Liver (tissue), 9 donors: Measurements from ENCODE around the gene HBZ. TPM values are rescaled to one million over a fixed set of nuclear protein-coding genes. Genes with fewer than 3 reads are reported as not detected.

Experiments
- DNase-seq: peaks from one replicate; pipeline ENCODE4 v3.0.0-alpha.2; 2017; ENCODE audit warnings: low spot score
- H3K27ac ChIP-seq, 2 donors: one replicate each; pipeline ENCODE4 v1.7.0; 2013; ENCODE audit warnings: inconsistent platforms in 2 of 2, low read length in 2 of 2, control low read depth in 1 of 2, low read depth in 1 of 2, mild to moderate bottlenecking in 1 of 2
- H3K27me3 ChIP-seq, 4 donors: one replicate each; pipeline versions ENCODE4 v1.6.1 to v1.7.0; 2013; ENCODE audit warnings: low read length in 3 of 4, inconsistent platforms in 1 of 4, mild to moderate bottlenecking in 1 of 4, moderate library complexity in 1 of 4; ENCODE audit not compliant: control insufficient read depth in 4 of 4, insufficient read depth in 4 of 4
- H3K36me3 ChIP-seq, 4 donors: one replicate each; pipeline versions ENCODE4 v1.6.1 to v1.7.0; 2013; ENCODE audit warnings: low read length in 3 of 4, mild to moderate bottlenecking in 3 of 4, low read depth in 1 of 4, moderate library complexity in 1 of 4; ENCODE audit not compliant: control insufficient read depth in 4 of 4, insufficient read depth in 3 of 4
- H3K4me1 ChIP-seq, 4 donors: one replicate each; pipeline versions ENCODE4 v1.6.1 to v1.7.0; 2013; ENCODE audit warnings: low read length in 3 of 4, mild to moderate bottlenecking in 3 of 4, moderate library complexity in 1 of 4; ENCODE audit not compliant: control insufficient read depth in 4 of 4, insufficient read depth in 4 of 4
- H3K4me3 ChIP-seq, 3 donors: one replicate each; pipeline versions ENCODE4 v1.6.1 to v1.7.0; 2013; ENCODE audit warnings: low read length in 3 of 3, control low read depth in 1 of 3, low read depth in 1 of 3, mild to moderate bottlenecking in 1 of 3
- H3K9ac ChIP-seq, 2 donors: one replicate each; pipeline ENCODE4 v1.7.0; 2013; ENCODE audit warnings: low read length in 2 of 2, mild to moderate bottlenecking in 2 of 2, moderate library complexity in 2 of 2, control low read depth in 1 of 2, low read depth in 1 of 2
- H3K9me3 ChIP-seq, 4 donors: one replicate each; pipeline versions ENCODE4 v1.6.1 to v1.7.0; 2013; ENCODE audit warnings: low read length in 3 of 4; ENCODE audit not compliant: control insufficient read depth in 4 of 4
- CTCF ChIP-seq: fragments of 150-350 bp; IDR thresholded peaks from 2 replicates; pipeline ENCODE4 v1.5.1; 2017; ENCODE audit warnings: improper control_type of control experiment, low read depth, low read length; ENCODE audit not compliant: missing input control
- EGR1 ChIP-seq, 2 donors: IDR thresholded peaks; 2 replicates each; pipeline ENCODE4 v1.6.1; 2016 to 2018; ENCODE audit warnings: antibody characterized with exemption in 2 of 2, low read depth in 2 of 2
- FOXA1 ChIP-seq: IDR thresholded peaks from 2 replicates; pipeline ENCODE4 v1.6.1; 2016; ENCODE audit warnings: antibody characterized with exemption
- FOXA2 ChIP-seq: IDR thresholded peaks from 2 replicates; pipeline ENCODE4 v1.6.1; 2016; ENCODE audit warnings: antibody characterized with exemption
- GABPA ChIP-seq, 2 donors: IDR thresholded peaks in 1 of 2; conservative IDR thresholded peaks in 1 of 2; 2 replicates each; pipeline ENCODE4 v1.6.1; 2016; ENCODE audit warnings: antibody characterized with exemption in 2 of 2, mild to moderate bottlenecking in 1 of 2, moderate library complexity in 1 of 2
- HNF4A ChIP-seq, 2 donors: conservative IDR thresholded peaks; 2 replicates each; pipeline ENCODE4 v1.6.1; 2016; ENCODE audit warnings: antibody characterized with exemption in 2 of 2, mild to moderate bottlenecking in 2 of 2
- JUND ChIP-seq, 2 donors: IDR thresholded peaks; 2 replicates each; pipeline ENCODE4 v1.6.1; 2016; ENCODE audit warnings: antibody characterized with exemption in 2 of 2
- NR2F2 ChIP-seq: IDR thresholded peaks from 2 replicates; pipeline ENCODE4 v1.6.1; 2016; ENCODE audit warnings: antibody characterized with exemption
- RAD21 ChIP-seq, 2 donors: IDR thresholded peaks; 2 replicates each; pipeline ENCODE4 v1.6.1; 2016; ENCODE audit warnings: antibody characterized with exemption in 2 of 2, mild to moderate bottlenecking in 2 of 2
- REST ChIP-seq: IDR thresholded peaks from 2 replicates; pipeline ENCODE4 v1.6.1; 2016; ENCODE audit warnings: antibody characterized with exemption, mild to moderate bottlenecking
- RXRA ChIP-seq, 2 donors: IDR thresholded peaks; 2 replicates each; pipeline ENCODE4 v1.6.1; 2017 to 2018; ENCODE audit warnings: antibody characterized with exemption in 2 of 2, mild to moderate bottlenecking in 1 of 2
- SP1 ChIP-seq: IDR thresholded peaks from 2 replicates; pipeline ENCODE4 v1.6.1; 2018; ENCODE audit warnings: antibody characterized with exemption, mild to moderate bottlenecking
- TAF1 ChIP-seq: conservative IDR thresholded peaks from 2 replicates; pipeline ENCODE4 v1.6.1; 2016; ENCODE audit warnings: antibody characterized with exemption, mild to moderate bottlenecking
- YY1 ChIP-seq: IDR thresholded peaks from 2 replicates; pipeline ENCODE4 v1.6.1; 2016; ENCODE audit warnings: antibody characterized with exemption, mild to moderate bottlenecking
- WGBS: extraction: QIAGEN DNeasy Blood & Tissue Kit; methylation state at CpG from one replicate; pipeline ENCODE4 v1.1.7; 2013; 5-methylcytosine and 5-hydroxymethylcytosine counted together
- polyA plus RNA-seq, 2 donors: library from polyadenylated mRNA; stranded (reverse) in 1 of 2; unstranded in 1 of 2; fragments of 200-250 nt in 1 of 2; fragments of >200 nt in 1 of 2; fragmentation: Nextera tagmentation in 1 of 2; extraction: Ambion mirVana in 1 of 2; gene quantifications; one replicate each; pipeline versions ENCODE4 v1.2.1 to v1.2.3, GENCODE V29; 2013 to 2015
- total RNA-seq, 2 donors: library from RNA; depleted of rRNA; stranded (reverse); fragments of >200 nt; gene quantifications; one replicate each; pipeline ENCODE4 v1.2.3, GENCODE V29; 2014
- TF ChIP-seq, protein P1 (sequence below): IDR thresholded peaks from 2 replicates; pipeline ENCODE4 v1.6.1; 2016; ENCODE audit warnings: antibody characterized with exemption
- TF ChIP-seq, protein P2 (sequence below): IDR thresholded peaks from 2 replicates; pipeline ENCODE4 v1.6.1; 2016; ENCODE audit warnings: antibody characterized with exemption
- TF ChIP-seq, protein P3 (sequence below): IDR thresholded peaks from 2 replicates; pipeline ENCODE4 v1.6.1; 2016; ENCODE audit warnings: antibody characterized with exemption
- donor health status: healthy.
- donor health status: healthy.
- donor health status: healthy.
- donor health status: healthy.
- donor health status: healthy.

HBZ gene
- total and polyA plus RNA-seq, 4 donors = 55.8 TPM; not detected in 3

- Histone ChIP-seq H3K36me3 (no peaks in the 10 kb centered on the region), H3K9me3 (no peaks in the 10 kb centered on the region), H3K27me3 (peaks cover 7 to 18% (median 10%) of the 10 kb centered on the region in 4 donors), H3K27ac (no peak within 1 kb of the TSS), H3K9ac (no peak within 1 kb of the TSS), H3K4me1 (peaks cover 2 to 12% (median 10%) of the 10 kb centered on the region in 4 donors), H3K4me3 (peak within 1 kb of the TSS in 1 of 3 donors; percentile 0)
- WGBS = 5% methylated on average over 75 of the region's 75 CpGs
- peak; percentile 83 for DNase-seq
- TF ChIP-seq JUND (IDR thresholded peaks at IDR 0.05) (no peak), NR2F2 (no peak), FOXA1 (no peak), YY1 (no peak), HNF4A (conservative IDR thresholded peaks at IDR 0.05) (no peak), TAF1 (no peak), SP1 (no peak), GABPA (IDR thresholded peaks at IDR 0.05 in 1 of 2, conservative IDR thresholded peaks at IDR 0.05 in 1 of 2) (no peak), RXRA (IDR thresholded peaks at IDR 0.05) (no peak), FOXA2 (no peak), RAD21 (IDR thresholded peaks at IDR 0.05) (no peak), REST (no peak)
- TF ChIP-seq, protein P1, sequence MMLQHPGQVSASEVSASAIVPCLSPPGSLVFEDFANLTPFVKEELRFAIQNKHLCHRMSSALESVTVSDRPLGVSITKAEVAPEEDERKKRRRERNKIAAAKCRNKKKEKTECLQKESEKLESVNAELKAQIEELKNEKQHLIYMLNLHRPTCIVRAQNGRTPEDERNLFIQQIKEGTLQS = no peak
- TF ChIP-seq, protein P2, sequence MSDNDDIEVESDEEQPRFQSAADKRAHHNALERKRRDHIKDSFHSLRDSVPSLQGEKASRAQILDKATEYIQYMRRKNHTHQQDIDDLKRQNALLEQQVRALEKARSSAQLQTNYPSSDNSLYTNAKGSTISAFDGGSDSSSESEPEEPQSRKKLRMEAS = no peak
- TF ChIP-seq, protein P3, sequence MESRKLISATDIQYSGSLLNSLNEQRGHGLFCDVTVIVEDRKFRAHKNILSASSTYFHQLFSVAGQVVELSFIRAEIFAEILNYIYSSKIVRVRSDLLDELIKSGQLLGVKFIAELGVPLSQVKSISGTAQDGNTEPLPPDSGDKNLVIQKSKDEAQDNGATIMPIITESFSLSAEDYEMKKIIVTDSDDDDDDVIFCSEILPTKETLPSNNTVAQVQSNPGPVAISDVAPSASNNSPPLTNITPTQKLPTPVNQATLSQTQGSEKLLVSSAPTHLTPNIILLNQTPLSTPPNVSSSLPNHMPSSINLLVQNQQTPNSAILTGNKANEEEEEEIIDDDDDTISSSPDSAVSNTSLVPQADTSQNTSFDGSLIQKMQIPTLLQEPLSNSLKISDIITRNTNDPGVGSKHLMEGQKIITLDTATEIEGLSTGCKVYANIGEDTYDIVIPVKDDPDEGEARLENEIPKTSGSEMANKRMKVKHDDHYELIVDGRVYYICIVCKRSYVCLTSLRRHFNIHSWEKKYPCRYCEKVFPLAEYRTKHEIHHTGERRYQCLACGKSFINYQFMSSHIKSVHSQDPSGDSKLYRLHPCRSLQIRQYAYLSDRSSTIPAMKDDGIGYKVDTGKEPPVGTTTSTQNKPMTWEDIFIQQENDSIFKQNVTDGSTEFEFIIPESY = no peak
Observed at GRCh38 chr16:165539-166374, 13.3 kb downstream of the HBZ start, which contains the start of gene HBM. Gene HBM (plus strand): TSS chr16:165978. CDS start chr16:165998, 20 bp downstream.

DNA sequence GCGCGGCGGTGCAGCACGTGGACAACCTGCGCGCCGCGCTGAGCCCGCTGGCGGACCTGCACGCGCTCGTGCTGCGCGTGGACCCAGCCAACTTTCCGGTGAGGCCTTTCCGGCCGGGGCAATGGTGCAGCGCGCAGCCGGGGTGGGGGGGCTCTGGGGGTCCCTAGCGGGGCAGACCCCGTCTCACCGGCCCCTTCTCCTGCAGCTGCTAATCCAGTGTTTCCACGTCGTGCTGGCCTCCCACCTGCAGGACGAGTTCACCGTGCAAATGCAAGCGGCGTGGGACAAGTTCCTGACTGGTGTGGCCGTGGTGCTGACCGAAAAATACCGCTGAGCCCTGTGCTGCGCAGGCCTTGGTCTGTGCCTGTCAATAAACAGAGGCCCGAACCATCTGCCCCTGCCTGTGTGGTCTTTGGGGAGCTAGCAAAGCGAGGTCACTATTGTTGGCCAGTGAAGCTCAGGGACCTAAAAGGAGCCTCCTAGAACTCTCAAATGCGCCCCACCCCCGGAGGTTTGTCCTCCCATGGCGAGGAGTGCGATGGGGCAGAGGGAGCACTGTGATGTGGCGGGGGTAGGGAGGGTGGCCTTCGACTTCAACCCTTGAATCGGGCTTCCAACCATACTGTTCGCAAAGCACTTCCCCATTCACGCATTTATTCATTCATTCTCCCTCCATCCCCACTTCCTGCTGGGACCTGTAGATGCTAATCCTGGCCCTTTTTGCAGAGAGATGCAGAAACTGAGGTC, 14.1 kb downstream of the HBZ start:
- no peaks in the 10 kb centered on the region for H3K9me3 ChIP-seq
- WGBS = 6% methylated on average over 45 of the region's 45 CpGs
- no peak overlapping the region for H3K9ac ChIP-seq
- no peak overlapping the region for H3K27ac ChIP-seq
- no peak overlapping the region for H3K4me3 ChIP-seq
- DNase-seq = no peak
- H3K4me1 ChIP-seq = peaks cover 2 to 12% (median 10%) of the 10 kb centered on the region in 4 donors
- no peaks in the 10 kb centered on the region for H3K36me3 ChIP-seq
- H3K27me3 ChIP-seq = peaks cover 8 to 19% (median 10%) of the 10 kb centered on the region in 4 donors
- TF ChIP-seq, protein P1 = no peak
- TF ChIP-seq SP1 = no peak
- no peak for TF ChIP-seq HNF4A (conservative IDR thresholded peaks at IDR 0.05)
- TF ChIP-seq GABPA (IDR thresholded peaks at IDR 0.05 in 1 of 2, conservative IDR thresholded peaks at IDR 0.05 in 1 of 2) = no peak
- no peak for TF ChIP-seq FOXA2
- TF ChIP-seq EGR1 (IDR thresholded peaks at IDR 0.05; ENCODE audit: low read depth in 2 of 2) = no peak
- TF ChIP-seq NR2F2 = no peak
- TF ChIP-seq CTCF = no peak
- TF ChIP-seq, protein P2 = no peak
- no peak for TF ChIP-seq FOXA1
- no peak for TF ChIP-seq JUND (IDR thresholded peaks at IDR 0.05)
